Measurements from ENCODE around the gene SNAPC1. TPM values are rescaled to one million over a fixed set of nuclear protein-coding genes. Genes with fewer than 3 reads are reported as not detected.

SNAPC1 gene
- total and polyA plus RNA-seq, 9 of the 15 experiments (the other 6 are each of a cell fraction or from before 2014, with no cell fraction given) = 3.7 to 9.0 (median 7.9) TPM

DNA sequence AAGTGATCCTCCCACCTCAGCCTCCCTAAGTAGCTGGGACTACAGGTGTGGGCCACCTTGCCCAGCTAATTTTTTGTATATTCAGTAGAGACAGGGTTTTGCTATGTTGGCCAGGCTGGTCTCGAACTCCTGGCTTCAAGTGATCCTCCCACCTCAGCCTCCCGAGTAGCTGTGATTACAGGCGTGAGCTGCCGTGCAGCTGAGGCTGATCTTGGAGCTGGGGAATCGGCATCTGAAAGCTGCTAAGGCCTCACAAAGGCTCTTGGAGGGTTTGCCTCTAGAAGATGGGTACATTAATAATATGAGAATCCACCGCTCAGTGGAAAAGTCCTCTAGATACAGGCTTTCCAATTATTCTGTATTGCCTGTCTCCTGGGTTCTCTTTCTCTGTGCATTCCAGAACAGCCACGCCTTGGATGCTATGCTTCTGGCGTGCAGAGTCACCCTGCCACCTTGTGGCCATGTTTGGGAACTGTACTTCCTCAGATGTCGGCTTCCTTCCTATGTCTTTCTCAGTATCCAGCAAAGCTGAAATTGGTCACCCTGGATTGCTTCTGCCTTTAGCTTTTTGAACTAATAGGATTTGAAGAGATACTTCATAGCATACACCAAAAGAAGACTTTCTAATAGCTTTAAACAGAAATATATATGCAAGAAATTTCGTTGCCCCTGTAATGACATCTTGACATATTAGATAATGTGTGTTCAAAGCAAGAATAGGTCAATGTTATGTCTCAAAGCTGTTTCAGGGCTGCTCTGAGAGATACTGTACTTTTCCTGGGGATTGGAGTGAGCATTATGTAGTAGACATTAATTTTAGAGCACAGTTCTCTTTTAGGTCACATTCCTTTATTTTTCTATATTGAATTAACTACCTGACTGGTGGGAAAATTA lies 75.4 kb downstream of the SNAPC1 start (continued):
- TF ChIP-seq, protein P1, sequence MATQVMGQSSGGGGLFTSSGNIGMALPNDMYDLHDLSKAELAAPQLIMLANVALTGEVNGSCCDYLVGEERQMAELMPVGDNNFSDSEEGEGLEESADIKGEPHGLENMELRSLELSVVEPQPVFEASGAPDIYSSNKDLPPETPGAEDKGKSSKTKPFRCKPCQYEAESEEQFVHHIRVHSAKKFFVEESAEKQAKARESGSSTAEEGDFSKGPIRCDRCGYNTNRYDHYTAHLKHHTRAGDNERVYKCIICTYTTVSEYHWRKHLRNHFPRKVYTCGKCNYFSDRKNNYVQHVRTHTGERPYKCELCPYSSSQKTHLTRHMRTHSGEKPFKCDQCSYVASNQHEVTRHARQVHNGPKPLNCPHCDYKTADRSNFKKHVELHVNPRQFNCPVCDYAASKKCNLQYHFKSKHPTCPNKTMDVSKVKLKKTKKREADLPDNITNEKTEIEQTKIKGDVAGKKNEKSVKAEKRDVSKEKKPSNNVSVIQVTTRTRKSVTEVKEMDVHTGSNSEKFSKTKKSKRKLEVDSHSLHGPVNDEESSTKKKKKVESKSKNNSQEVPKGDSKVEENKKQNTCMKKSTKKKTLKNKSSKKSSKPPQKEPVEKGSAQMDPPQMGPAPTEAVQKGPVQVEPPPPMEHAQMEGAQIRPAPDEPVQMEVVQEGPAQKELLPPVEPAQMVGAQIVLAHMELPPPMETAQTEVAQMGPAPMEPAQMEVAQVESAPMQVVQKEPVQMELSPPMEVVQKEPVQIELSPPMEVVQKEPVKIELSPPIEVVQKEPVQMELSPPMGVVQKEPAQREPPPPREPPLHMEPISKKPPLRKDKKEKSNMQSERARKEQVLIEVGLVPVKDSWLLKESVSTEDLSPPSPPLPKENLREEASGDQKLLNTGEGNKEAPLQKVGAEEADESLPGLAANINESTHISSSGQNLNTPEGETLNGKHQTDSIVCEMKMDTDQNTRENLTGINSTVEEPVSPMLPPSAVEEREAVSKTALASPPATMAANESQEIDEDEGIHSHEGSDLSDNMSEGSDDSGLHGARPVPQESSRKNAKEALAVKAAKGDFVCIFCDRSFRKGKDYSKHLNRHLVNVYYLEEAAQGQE (IDR thresholded peaks at IDR 0.05; ENCODE audit: borderline replicate concordance) = peak; percentile 78; the same call in 1 of the 2 replicates
- TF ChIP-seq, protein P1 (CRISPR knock-in tag; IDR thresholded peaks at IDR 0.05; ENCODE audit: low read depth) = no peak
- peak; percentile 40; the same call in 1 of the 2 replicates for TF ChIP-seq SPI1 (IDR thresholded peaks at IDR 0.05; ENCODE audit: borderline replicate concordance, low read depth, low read length)
- peak; percentile 85 for TF ChIP-seq SMC3 (conservative IDR thresholded peaks at IDR 0.05; ENCODE audit: insufficient read depth, low read depth, low read length)

All from K562 (cell line).